Lung (tissue), 12 donors: ENCODE data around the gene CRB3. TPM values are rescaled to one million over a fixed set of nuclear protein-coding genes. Genes with fewer than 3 reads are reported as not detected.

Source experiments
- ATAC-seq: fragments of 200-7000 bp; cut with Tn5 transposase; one replicate; pipeline ENCODE4 v1.9.1; 2020; ENCODE audit warnings: moderate number of reproducible peaks; ENCODE audit not compliant: insufficient read depth, low FRiP score
- DNase-seq, 3 donors: peaks; one replicate each; pipeline ENCODE4 v3.0.0-alpha.2; 2013 to 2017
- H3K27ac ChIP-seq, 2 donors: one replicate each; pipeline ENCODE4 v1.5.1; 2013; ENCODE audit warnings: mild to moderate bottlenecking in 2 of 2, moderate library complexity in 2 of 2, control low read depth in 1 of 2, inconsistent platforms in 1 of 2, low read depth in 1 of 2, low read length in 1 of 2
- H3K27me3 ChIP-seq, 3 donors: one replicate each; pipeline ENCODE4 v1.5.1; 2013; ENCODE audit warnings: low read length in 2 of 3; ENCODE audit not compliant: control insufficient read depth in 3 of 3, insufficient read depth in 3 of 3
- H3K36me3 ChIP-seq, 4 donors: one replicate each; pipeline ENCODE4 v1.5.1; 2013; ENCODE audit warnings: low read length in 4 of 4, mild to moderate bottlenecking in 1 of 4, moderate library complexity in 1 of 4; ENCODE audit not compliant: control insufficient read depth in 4 of 4, insufficient read depth in 4 of 4
- H3K4me1 ChIP-seq, 5 donors: one replicate each; pipeline ENCODE4 v1.5.1; 2013; ENCODE audit warnings: low read length in 5 of 5, mild to moderate bottlenecking in 2 of 5, moderate library complexity in 1 of 5; ENCODE audit not compliant: control insufficient read depth in 5 of 5, insufficient read depth in 5 of 5
- H3K4me3 ChIP-seq: one replicate; pipeline ENCODE4 v1.5.1; 2013; ENCODE audit warnings: mild to moderate bottlenecking, control low read depth, moderate library complexity
- H3K9ac ChIP-seq, 2 donors: one replicate each; pipeline ENCODE4 v1.5.1; 2013; ENCODE audit warnings: low read length in 2 of 2, control low read depth in 1 of 2; ENCODE audit not compliant: insufficient read depth in 1 of 2
- H3K9me3 ChIP-seq, 4 donors: one replicate each; pipeline ENCODE4 v1.5.1; 2013; ENCODE audit warnings: low read length in 3 of 4, mild to moderate bottlenecking in 1 of 4, moderate library complexity in 1 of 4; ENCODE audit not compliant: control insufficient read depth in 4 of 4, insufficient read depth in 3 of 4
- WGBS, 2 donors: extraction: QIAGEN DNeasy Blood & Tissue Kit; methylation state at CpG; one replicate each; pipeline ENCODE4 v1.1.7; 2013; 5-methylcytosine and 5-hydroxymethylcytosine counted together
- polyA plus RNA-seq, 2 donors: library from polyadenylated mRNA; stranded (reverse); fragments of 200-250 nt; gene quantifications; one replicate each; pipeline ENCODE4 v1.2.1, GENCODE V29; 2013
- total RNA-seq, 2 donors: library from RNA; depleted of rRNA in 1 of 2; stranded (reverse); fragments of >200 nt in 1 of 2; gene quantifications; one replicate each; pipeline ENCODE4 v1.2.1, GENCODE V29; 2014 to 2021
- TF ChIP-seq, protein P1 (sequence below): IDR thresholded peaks from 2 replicates; pipeline ENCODE4 v1.5.1; 2012; ENCODE audit warnings: mild to moderate bottlenecking; ENCODE audit errors: control extremely low read depth, extremely low read depth
- donor health status: control.
- donor health status: control.
- donor health status: Bipolar disorder and iron deficiency.
- donor health status: healthy.
- donor health status: DM: yes; HTN: yes; CAD: no.

CRB3 gene
- total and polyA plus RNA-seq, 4 donors, result 22.5 to 81.8 (median 53.0) TPM

GRCh38 chr19:6466526-6467248 is 2.6 kb downstream of the CRB3 start:
- Histone ChIP-seq H3K9ac (no peak overlapping the region), H3K27ac (no peak overlapping the region), H3K27me3 (peaks cover 0 to 11% (median 7%) of the 10 kb centered on the region in 3 donors), H3K4me1 (peaks cover 0 to 3% (median 0%) of the 10 kb centered on the region in 5 donors), H3K4me3 (no peak overlapping the region), H3K9me3 (no peaks in the 10 kb centered on the region), H3K36me3 (no peaks in the 10 kb centered on the region)
- no peak for DNase-seq
- TF ChIP-seq, protein P1, sequence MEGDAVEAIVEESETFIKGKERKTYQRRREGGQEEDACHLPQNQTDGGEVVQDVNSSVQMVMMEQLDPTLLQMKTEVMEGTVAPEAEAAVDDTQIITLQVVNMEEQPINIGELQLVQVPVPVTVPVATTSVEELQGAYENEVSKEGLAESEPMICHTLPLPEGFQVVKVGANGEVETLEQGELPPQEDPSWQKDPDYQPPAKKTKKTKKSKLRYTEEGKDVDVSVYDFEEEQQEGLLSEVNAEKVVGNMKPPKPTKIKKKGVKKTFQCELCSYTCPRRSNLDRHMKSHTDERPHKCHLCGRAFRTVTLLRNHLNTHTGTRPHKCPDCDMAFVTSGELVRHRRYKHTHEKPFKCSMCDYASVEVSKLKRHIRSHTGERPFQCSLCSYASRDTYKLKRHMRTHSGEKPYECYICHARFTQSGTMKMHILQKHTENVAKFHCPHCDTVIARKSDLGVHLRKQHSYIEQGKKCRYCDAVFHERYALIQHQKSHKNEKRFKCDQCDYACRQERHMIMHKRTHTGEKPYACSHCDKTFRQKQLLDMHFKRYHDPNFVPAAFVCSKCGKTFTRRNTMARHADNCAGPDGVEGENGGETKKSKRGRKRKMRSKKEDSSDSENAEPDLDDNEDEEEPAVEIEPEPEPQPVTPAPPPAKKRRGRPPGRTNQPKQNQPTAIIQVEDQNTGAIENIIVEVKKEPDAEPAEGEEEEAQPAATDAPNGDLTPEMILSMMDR, result no peak
- ATAC-seq, result no peak
- 88 to 91% methylated on average over 20 to 21 of the region's 21 CpGs for WGBS, 2 donors

DNA sequence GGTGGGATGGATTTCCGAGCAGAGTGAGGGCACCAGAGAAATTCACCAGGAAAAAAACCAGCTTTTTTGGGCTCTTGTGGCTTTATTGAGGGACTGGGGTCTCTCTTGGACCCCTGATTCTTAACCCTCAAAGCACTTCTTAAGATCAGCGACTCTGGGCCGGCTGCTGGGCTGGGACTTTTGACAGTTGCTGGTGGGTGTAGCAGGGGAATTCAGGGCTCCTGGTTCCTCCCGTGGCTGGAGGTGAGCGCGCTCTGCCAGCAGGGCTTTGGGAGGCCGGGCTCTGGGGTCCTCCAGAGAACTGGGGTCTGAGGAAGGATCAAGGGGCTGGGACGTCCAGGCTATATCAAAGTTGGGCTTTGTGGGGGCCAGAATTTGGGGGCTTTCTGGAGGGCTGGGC is 3.3 kb downstream of the CRB3 start:
- no peak overlapping the region for H3K9ac ChIP-seq
- H3K4me1 ChIP-seq, result peaks cover 0 to 3% (median 0%) of the 10 kb centered on the region in 5 donors
- TF ChIP-seq, protein P1, result no peak
- no peaks in the 10 kb centered on the region for H3K36me3 ChIP-seq
- no peak overlapping the region for H3K27ac ChIP-seq
- 80 to 88% methylated on average over 8 of the region's 8 CpGs for WGBS, 2 donors
- no peak overlapping the region for H3K4me3 ChIP-seq
- H3K9me3 ChIP-seq, result no peaks in the 10 kb centered on the region
- ATAC-seq (no peak), DNase-seq (no peak)
- H3K27me3 ChIP-seq, result peaks cover 0 to 7% (median 7%) of the 10 kb centered on the region in 3 donors

DNA sequence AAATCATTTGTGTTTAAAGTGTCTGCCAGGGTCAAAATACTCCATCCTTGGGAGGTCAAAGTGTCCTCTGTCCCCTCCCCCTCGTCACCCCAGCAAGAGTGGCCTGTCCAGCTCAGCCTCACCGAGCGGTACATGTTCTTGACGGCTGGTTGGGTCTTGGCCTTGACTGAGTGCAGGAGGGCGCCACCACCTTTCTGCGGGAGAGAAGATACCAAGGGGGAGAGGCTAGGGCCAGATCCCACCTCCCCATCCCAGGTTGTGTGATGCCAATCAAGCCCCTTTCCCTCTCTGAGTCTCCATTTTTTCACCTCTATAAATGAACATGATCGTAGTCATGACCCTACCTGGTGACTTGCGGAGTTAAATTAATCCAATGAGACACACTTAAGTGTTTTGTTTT is 6.1 kb downstream of the CRB3 start:
- ATAC-seq (no peak), DNase-seq (no peak)
- H3K4me1 ChIP-seq, result no peaks in the 10 kb centered on the region
- H3K9me3 ChIP-seq, result no peaks in the 10 kb centered on the region
- no peak overlapping the region for H3K4me3 ChIP-seq
- TF ChIP-seq, protein P1, result no peak
- no peak overlapping the region for H3K9ac ChIP-seq
- no peaks in the 10 kb centered on the region for H3K36me3 ChIP-seq
- WGBS, 2 donors, result 75 to 84% methylated on average over 8 of the region's 8 CpGs
- peaks cover 0 to 7% (median 7%) of the 10 kb centered on the region in 3 donors for H3K27me3 ChIP-seq
- no peak overlapping the region for H3K27ac ChIP-seq
